GM18907 (cell line): ENCODE data around the gene TOMT.

Experiments
- ATAC-seq: cut with Tn5 transposase; IDR thresholded peaks from one replicate; pipeline ENCODE4 v1.9.1; 2021; ENCODE audit warnings: mild to moderate bottlenecking, moderate library complexity; ENCODE audit not compliant: unreplicated experiment

TOMT gene

DNA sequence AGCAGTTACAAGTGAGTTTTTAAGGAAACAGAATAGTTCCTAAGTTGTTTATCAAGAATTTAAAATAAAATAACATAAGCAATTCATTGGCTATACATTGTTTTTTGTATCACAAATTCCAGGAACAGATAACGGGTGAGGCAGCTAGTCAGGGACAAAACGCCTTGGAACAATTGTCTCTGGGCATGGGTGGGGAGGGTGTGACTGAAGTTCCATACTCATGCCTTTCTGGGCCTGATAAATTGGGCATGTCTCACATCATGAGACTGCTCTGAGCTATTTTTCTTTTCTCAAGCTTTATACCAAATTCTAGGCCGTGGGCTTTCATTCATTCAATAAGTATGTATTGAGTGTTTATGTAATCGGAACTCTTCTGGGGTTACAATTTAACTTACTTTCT is 51.4 kb downstream of the TOMT start:
- no peak for ATAC-seq
